Measurements from ENCODE around the gene RIIAD1.

GRCh38 chr1:151701515-151701914, 19.8 kb upstream of the RIIAD1 start:
- TF ChIP-seq CTCF (IDR thresholded peaks at IDR 0.05 in 4 of 5, conservative IDR thresholded peaks at IDR 0.05 in 1 of 5) (no peak), POLR2A (IDR thresholded peaks at IDR 0.05) (no peak)

Data from gastrocnemius medialis (tissue), 4 donors.